Left lung (tissue), 10 donors: ENCODE measurements around the gene XRCC6. TPM values are rescaled to one million over a fixed set of nuclear protein-coding genes. Genes with fewer than 3 reads are reported as not detected.
"Not testable (repeated sequence)": the region's sequence is repeated elsewhere in the genome, so short reads cannot be mapped to it uniquely, and the experiment has no call there.

Experiments used
- ATAC-seq: fragments of 200-7000 bp; cut with Tn5 transposase; one replicate; pipeline ENCODE4 v1.9.1; 2020; ENCODE audit warnings: moderate library complexity
- DNase-seq, 4 donors: peaks; one replicate each; pipeline ENCODE4 v3.0.0-alpha.2; 2013 to 2020
- H3K27ac ChIP-seq, 2 donors: fragments of 200-600 bp; sonication (generic) in 1 of 2; one replicate each; pipeline versions ENCODE4 v1.5.0 to v1.8.0; 2020 to 2021
- H3K27me3 ChIP-seq, 2 donors: fragments of 200-600 bp; sonication (generic) in 1 of 2; one replicate each; pipeline versions ENCODE4 v1.5.0 to v1.8.0; 2020 to 2021
- H3K36me3 ChIP-seq, 2 donors: fragments of 200-600 bp; sonication (generic) in 1 of 2; one replicate each; pipeline versions ENCODE4 v1.5.0 to v1.8.0; 2020 to 2021
- H3K4me1 ChIP-seq, 2 donors: fragments of 200-600 bp; one replicate each; pipeline ENCODE4 v1.8.0; 2021
- H3K4me3 ChIP-seq, 2 donors: fragments of 200-600 bp; sonication (generic) in 1 of 2; one replicate each; pipeline versions ENCODE4 v1.5.0 to v1.8.0; 2020 to 2021; ENCODE audit warnings: mild to moderate bottlenecking in 1 of 2
- H3K9me3 ChIP-seq, 2 donors: fragments of 200-600 bp; sonication (generic) in 1 of 2; one replicate each; pipeline versions ENCODE4 v1.5.0 to v1.8.0; 2020 to 2021
- intact Hi-C, 2 donors: fragments of 100-400 bp; cut with DNase I; formaldehyde crosslinking; loops; one replicate each; pipeline versions ENCODE4 v1.11.2 to v1.14.2; 2022
- polyA plus RNA-seq, 6 donors: library from polyadenylated mRNA; unstranded; fragments of 120-200 nt; gene quantifications; one replicate each; pipeline ENCODE4 v1.2.1, GENCODE V29; 2013; ENCODE audit not compliant: insufficient read length in 6 of 6
- total RNA-seq, 2 donors: library from RNA; stranded (reverse); fragmentation: NEBNext Ultra II Directional; extraction: Animal tissue kit (Norgen Biotek cat#: 25700); gene quantifications; one replicate each; pipeline ENCODE4 v1.2.1, GENCODE V29; 2021
- TF ChIP-seq, protein P1 (sequence below), 2 donors: fragments of 200-600 bp; sonication (generic) in 1 of 2; IDR thresholded peaks; one replicate each; pipeline versions ENCODE4 v1.5.0 to v1.8.0; 2021; ENCODE audit warnings: antibody characterized with exemption in 2 of 2
- donor health status: DM: no; HTN: yes; CAD: no.
- donor health status: DM: no; HTN: no; CAD: no.

XRCC6 gene
- total and polyA plus RNA-seq, 8 donors, result 176 to 363 (median 338) TPM

DNA sequence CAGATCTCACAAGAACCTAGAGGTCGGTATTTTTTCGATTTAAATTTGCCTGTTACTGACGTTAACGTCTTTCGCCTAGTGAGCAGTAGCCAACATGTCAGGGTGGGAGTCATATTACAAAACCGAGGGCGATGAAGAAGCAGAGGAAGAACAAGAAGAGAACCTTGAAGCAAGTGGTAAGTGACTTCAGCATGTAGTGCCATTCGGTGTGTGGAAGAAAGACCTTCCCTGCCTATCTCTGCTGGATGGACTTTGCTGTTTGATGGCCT, 750 bp downstream of the XRCC6 start:
- H3K27me3 ChIP-seq, result no peaks in the 10 kb centered on the region
- H3K9me3 ChIP-seq, result no peaks in the 10 kb centered on the region
- TF ChIP-seq, protein P1, sequence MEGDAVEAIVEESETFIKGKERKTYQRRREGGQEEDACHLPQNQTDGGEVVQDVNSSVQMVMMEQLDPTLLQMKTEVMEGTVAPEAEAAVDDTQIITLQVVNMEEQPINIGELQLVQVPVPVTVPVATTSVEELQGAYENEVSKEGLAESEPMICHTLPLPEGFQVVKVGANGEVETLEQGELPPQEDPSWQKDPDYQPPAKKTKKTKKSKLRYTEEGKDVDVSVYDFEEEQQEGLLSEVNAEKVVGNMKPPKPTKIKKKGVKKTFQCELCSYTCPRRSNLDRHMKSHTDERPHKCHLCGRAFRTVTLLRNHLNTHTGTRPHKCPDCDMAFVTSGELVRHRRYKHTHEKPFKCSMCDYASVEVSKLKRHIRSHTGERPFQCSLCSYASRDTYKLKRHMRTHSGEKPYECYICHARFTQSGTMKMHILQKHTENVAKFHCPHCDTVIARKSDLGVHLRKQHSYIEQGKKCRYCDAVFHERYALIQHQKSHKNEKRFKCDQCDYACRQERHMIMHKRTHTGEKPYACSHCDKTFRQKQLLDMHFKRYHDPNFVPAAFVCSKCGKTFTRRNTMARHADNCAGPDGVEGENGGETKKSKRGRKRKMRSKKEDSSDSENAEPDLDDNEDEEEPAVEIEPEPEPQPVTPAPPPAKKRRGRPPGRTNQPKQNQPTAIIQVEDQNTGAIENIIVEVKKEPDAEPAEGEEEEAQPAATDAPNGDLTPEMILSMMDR (IDR thresholded peaks at IDR 0.05), result no peak
- H3K4me1 ChIP-seq, result peaks cover 17 to 51% of the 10 kb centered on the region in 2 donors
- intact Hi-C loops, result no loop called here
- peak overlapping the region; percentile 93 to 94 for H3K27ac ChIP-seq
- peak overlapping the region; percentile 90 to 96 for H3K4me3 ChIP-seq
- peaks cover 0 to 47% of the 10 kb centered on the region in 2 donors for H3K36me3 ChIP-seq
- no peak for ATAC-seq
- no peak for DNase-seq

DNA sequence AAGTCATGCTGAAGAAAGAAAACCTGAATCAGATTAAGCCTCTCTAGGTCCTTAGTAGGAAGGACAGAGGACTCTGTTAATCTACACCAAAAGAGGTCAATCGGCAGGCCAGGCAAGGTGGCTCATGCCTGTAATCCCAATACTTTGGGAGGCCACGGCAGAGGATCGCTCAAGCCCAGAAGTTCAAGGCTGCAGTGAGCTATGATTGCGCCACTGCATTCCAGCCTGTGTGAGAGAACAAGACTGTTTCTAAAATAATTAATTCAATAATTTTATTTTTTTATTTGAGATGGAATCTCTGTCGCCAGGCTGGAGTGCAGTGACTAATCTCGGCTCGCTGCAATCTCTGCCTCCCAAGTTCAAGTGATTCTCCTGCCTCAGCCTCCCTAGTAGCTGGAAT, 4.5 kb downstream of the XRCC6 start:
- Histone ChIP-seq H3K9me3 (no peaks in the 10 kb centered on the region), H3K4me1 (peaks cover 6 to 27% of the 10 kb centered on the region in 2 donors), H3K4me3 (no peak overlapping the region), H3K27me3 (no peaks in the 10 kb centered on the region), H3K36me3 (peaks cover 0 to 84% of the 10 kb centered on the region in 2 donors), H3K27ac (no peak overlapping the region)
- intact Hi-C loops, result no loop called here
- TF ChIP-seq, protein P1 (IDR thresholded peaks at IDR 0.05), result no peak
- ATAC-seq (no peak), DNase-seq (no peak)

DNA sequence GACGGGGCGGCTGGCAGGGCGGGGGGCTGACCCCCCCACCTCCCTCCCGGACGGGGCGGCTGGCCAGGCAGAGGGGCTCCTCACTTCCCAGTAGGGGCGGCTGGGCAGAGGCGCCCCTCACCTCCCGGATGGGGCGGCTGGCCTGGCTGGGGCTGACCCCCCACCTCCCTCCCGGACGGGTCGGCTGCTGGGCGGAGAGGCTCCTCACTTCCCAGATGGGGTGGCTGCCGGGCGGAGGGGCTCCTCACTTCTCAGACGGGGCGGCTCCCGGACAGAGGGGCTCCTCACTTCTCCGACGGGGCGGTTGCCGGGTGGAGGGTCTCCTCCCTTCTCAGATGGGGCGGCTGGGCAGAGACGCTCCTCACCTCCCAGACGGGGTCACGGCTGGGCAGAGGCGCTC, 10.0 kb downstream of the XRCC6 start:
- H3K27ac ChIP-seq, intact Hi-C loops, ATAC-seq, H3K4me3 ChIP-seq, H3K4me1 ChIP-seq, H3K27me3 ChIP-seq, H3K9me3 ChIP-seq, DNase-seq: not testable (repeated sequence)
- peaks cover 2 to 95% of the 10 kb centered on the region in 2 donors for H3K36me3 ChIP-seq

DNA sequence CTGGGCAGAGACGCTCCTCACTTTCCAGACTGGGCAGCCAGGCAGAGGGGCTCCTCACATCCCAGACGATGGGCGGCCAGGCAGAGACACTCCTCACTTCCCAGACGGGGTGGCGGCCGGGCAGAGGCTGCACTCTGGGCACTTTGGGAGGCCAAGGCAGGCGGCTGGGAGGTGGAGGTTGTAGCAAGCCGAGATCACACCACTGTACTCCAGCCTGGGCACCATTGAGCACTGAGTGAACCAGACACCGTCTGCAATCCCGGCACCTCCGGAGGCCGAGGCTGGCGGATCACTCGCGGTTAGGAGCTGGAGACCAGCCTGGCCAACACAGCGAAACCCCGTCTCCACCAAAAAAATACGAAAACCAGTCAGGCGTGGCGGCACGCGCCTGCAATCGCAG, 10.5 kb downstream of the XRCC6 start:
- H3K4me1 ChIP-seq, ATAC-seq, H3K27ac ChIP-seq, H3K9me3 ChIP-seq, H3K4me3 ChIP-seq, H3K27me3 ChIP-seq, DNase-seq, intact Hi-C loops: not testable (repeated sequence)
- peaks cover 2 to 95% of the 10 kb centered on the region in 2 donors for H3K36me3 ChIP-seq

DNA sequence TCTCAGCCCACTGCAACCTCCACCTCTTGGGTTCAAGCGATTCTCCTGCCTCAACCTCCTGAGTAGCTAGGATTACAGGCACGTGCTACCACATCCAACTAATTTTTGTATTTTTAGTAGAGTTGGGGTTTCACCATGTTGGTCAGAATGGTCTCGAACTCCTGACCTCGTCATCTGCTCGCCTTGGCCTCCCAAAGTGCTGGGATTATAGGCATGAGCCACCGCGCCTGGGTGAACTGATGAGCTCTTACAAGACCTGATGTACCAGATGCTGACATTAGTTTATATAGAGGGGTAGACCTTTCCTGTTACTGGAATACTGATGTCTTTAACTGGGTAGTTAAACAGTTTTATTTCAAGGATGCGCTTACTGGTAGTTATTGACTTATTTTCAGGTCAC, 13.5 kb downstream of the XRCC6 start:
- H3K9me3 ChIP-seq, DNase-seq, H3K4me1 ChIP-seq, H3K27me3 ChIP-seq, ATAC-seq, H3K4me3 ChIP-seq, intact Hi-C loops, H3K27ac ChIP-seq: not testable (repeated sequence)
- peaks cover 2 to 95% of the 10 kb centered on the region in 2 donors for H3K36me3 ChIP-seq

DNA sequence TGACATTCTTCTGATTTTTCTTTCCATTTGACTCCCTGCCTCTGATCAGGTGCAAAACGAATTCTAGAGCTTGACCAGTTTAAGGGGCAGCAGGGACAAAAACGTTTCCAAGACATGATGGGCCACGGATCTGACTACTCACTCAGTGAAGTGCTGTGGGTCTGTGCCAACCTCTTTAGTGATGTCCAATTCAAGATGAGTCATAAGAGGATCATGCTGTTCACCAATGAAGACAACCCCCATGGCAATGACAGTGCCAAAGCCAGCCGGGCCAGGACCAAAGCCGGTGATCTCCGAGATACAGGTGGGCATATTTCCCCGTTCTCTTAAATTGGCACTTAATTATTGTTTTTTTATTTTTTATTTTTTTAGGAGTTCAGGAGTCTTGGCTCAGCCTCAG, 15.4 kb downstream of the XRCC6 start:
- Histone ChIP-seq H3K27me3 (no peaks in the 10 kb centered on the region), H3K4me1 (no peaks in the 10 kb centered on the region), H3K4me3 (no peak overlapping the region), H3K27ac (peak overlapping the region in 1 of 2 donors; percentile 53), H3K36me3 (peaks cover 2 to 97% of the 10 kb centered on the region in 2 donors), H3K9me3 (no peaks in the 10 kb centered on the region)
- intact Hi-C loops, result no loop called here
- TF ChIP-seq, protein P1 (IDR thresholded peaks at IDR 0.05), result no peak
- ATAC-seq (no peak), DNase-seq (no peak)

DNA sequence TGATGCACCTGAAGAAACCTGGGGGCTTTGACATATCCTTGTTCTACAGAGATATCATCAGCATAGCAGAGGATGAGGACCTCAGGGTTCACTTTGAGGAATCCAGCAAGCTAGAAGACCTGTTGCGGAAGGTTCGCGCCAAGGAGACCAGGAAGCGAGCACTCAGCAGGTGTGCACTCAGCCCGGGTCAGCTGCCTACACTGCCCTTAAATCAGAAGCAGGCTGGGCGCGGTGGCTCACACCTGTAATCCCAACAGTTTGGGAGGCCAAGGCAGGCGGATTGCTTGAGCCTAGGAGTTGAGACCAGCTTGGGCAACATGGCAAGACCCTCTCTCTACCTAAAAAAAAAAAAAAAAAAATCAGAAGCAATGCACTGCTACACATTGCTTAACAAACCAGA, 16.5 kb downstream of the XRCC6 start:
- H3K4me1 ChIP-seq, H3K9me3 ChIP-seq, intact Hi-C loops, H3K27me3 ChIP-seq, H3K4me3 ChIP-seq: not testable (repeated sequence)
- ATAC-seq, result peak; percentile 64
- Histone ChIP-seq H3K36me3 (peaks cover 2 to 100% of the 10 kb centered on the region in 2 donors), H3K27ac (peak overlapping the region; percentile 43 to 53)
- DNase-seq, result peak in 2 of 4 donors; percentile 40 to 79
